SK-N-SH (cell line): ENCODE measurements around the gene KNCN. TPM values are rescaled to one million over a fixed set of nuclear protein-coding genes. Genes with fewer than 3 reads are reported as not detected.

ENCODE experiments used
- CTCF ChIA-PET: fragments of 300-600, 350-600 bp; formaldehyde crosslinking; extraction: SDS; loops from one replicate; lab custom pipeline; 2021; lab: Yijun Ruan, JAX
- POLR2A ChIA-PET: fragments of 350-600 bp; sonication (Branson Sonifier 250); formaldehyde crosslinking; extraction: SDS; loops from one replicate; lab custom pipeline; 2020; ENCODE audit warnings: antibody characterized with exemption, inconsistent platforms; lab: Yijun Ruan, JAX
- DNase-seq: peaks from one replicate; pipeline ENCODE4 v3.0.0; 2012
- H2AFZ ChIP-seq: fragments of 200-600 bp; sonication (generic); 2 replicates; pipeline ENCODE4 v1.8.1; 2016; ENCODE audit warnings: antibody characterized with exemption, mild to moderate bottlenecking, low read depth
- H3F3A ChIP-seq: fragments of 200-600 bp; sonication (generic); replicated peaks from 2 replicates; pipeline ENCODE3; 2016; ENCODE audit warnings: antibody characterized with exemption, mild to moderate bottlenecking; ENCODE audit not compliant: insufficient read depth
- H3K27ac ChIP-seq, 2 experiments: fragments of 200-500 bp in 1 of 2; fragments of 200-600 bp in 1 of 2; sonication (Bioruptor generic) in 1 of 2; sonication (generic), shearing (Covaris generic) in 1 of 2; 2 replicates each; pipeline versions ENCODE4 v1.5.1 to v1.6.1; 2014 to 2016; ENCODE audit warnings: low read depth in 2 of 2, inconsistent platforms in 1 of 2, low read length in 1 of 2, mild to moderate bottlenecking in 1 of 2, mixed read lengths in 1 of 2
- H3K27me3 ChIP-seq: fragments of 200-600 bp; sonication (generic), shearing (Covaris generic); 2 replicates; pipeline ENCODE4 v1.6.1; 2016; ENCODE audit warnings: mixed run types; ENCODE audit not compliant: insufficient read depth
- H3K36me3 ChIP-seq, 2 experiments: fragments of 200-500 bp in 1 of 2; fragments of 200-600 bp in 1 of 2; sonication (Bioruptor generic) in 1 of 2; sonication (generic) in 1 of 2; replicated peaks in 1 of 2; 2 replicates each; pipeline versions ENCODE3 to v1.5.1; 2014 to 2016; ENCODE audit warnings: low read length in 1 of 2, mild to moderate bottlenecking in 1 of 2; ENCODE audit not compliant: insufficient read depth in 2 of 2, control insufficient read depth in 1 of 2
- H3K4me1 ChIP-seq, 2 experiments: fragments of 200-500 bp in 1 of 2; fragments of 200-600 bp in 1 of 2; sonication (Bioruptor generic) in 1 of 2; sonication (generic), shearing (Covaris generic) in 1 of 2; 2 replicates each; pipeline versions ENCODE4 v1.5.1 to v1.6.1; 2014 to 2016; ENCODE audit warnings: low read depth in 1 of 2, low read length in 1 of 2, mixed run types in 1 of 2; ENCODE audit not compliant: insufficient read depth in 2 of 2, control insufficient read depth in 1 of 2
- H3K4me2 ChIP-seq: fragments of 200-600 bp; sonication (generic), shearing (Covaris generic); 2 replicates; pipeline ENCODE4 v1.6.1; 2017; ENCODE audit warnings: mixed run types
- H3K4me3 ChIP-seq, 2 experiments: fragments of 200-500 bp in 1 of 2; fragments of 200-600 bp in 1 of 2; sonication (Bioruptor generic) in 1 of 2; sonication (generic), shearing (Covaris generic) in 1 of 2; 2 replicates each; pipeline versions ENCODE4 v1.5.1 to v1.8.1; 2014 to 2016; ENCODE audit warnings: low read depth in 2 of 2, inconsistent platforms in 1 of 2, low read length in 1 of 2, mild to moderate bottlenecking in 1 of 2, mixed read lengths in 1 of 2, moderate library complexity in 1 of 2
- H3K79me2 ChIP-seq: fragments of 200-600 bp; sonication (generic); 2 replicates; pipeline ENCODE4 v1.8.1; 2017; ENCODE audit warnings: mild to moderate bottlenecking; ENCODE audit not compliant: insufficient read depth
- H3K9ac ChIP-seq: fragments of 200-600 bp; sonication (generic); 2 replicates; pipeline ENCODE4 v1.6.1; 2017; ENCODE audit warnings: mixed run types
- H3K9me2 ChIP-seq: fragments of 200-600 bp; sonication (generic); 2 replicates; pipeline ENCODE4 v1.6.1; 2017; ENCODE audit warnings: mixed run types
- H3K9me3 ChIP-seq: fragments of 200-600 bp; sonication (generic); 2 replicates; pipeline ENCODE4 v1.6.1; 2017; ENCODE audit warnings: mixed run types, mild to moderate bottlenecking, moderate library complexity
- H4K20me1 ChIP-seq: fragments of 200-600 bp; sonication (generic); 2 replicates; pipeline ENCODE4 v1.6.1; 2017; ENCODE audit warnings: mild to moderate bottlenecking, mixed run types; ENCODE audit not compliant: insufficient read depth
- EP300 ChIP-seq, 2 experiments: IDR thresholded peaks; 2 replicates each; pipeline versions ENCODE4 v1.4.0 to v1.6.1; 2012; ENCODE audit warnings: borderline replicate concordance in 1 of 2, low read depth in 1 of 2, low read length in 1 of 2
- EZH2phosphoT487 ChIP-seq: fragments of 200-600 bp; sonication (generic); IDR thresholded peaks from 2 replicates; pipeline ENCODE4 v1.6.1; 2017; ENCODE audit warnings: low read depth, mixed run types, mild to moderate bottlenecking, antibody characterized with exemption, moderate library complexity, borderline replicate concordance
- FOSL2 ChIP-seq: IDR thresholded peaks from 2 replicates; pipeline ENCODE4 v1.4.0; 2012; ENCODE audit warnings: low read depth, mild to moderate bottlenecking, moderate library complexity, borderline replicate concordance
- GATA2 ChIP-seq: sonication (generic); formaldehyde crosslinking; IDR thresholded peaks from 2 replicates; pipeline ENCODE4 v1.5.0; 2020; ENCODE audit warnings: mild to moderate bottlenecking, missing genetic modification reagents
- MEF2A ChIP-seq: IDR thresholded peaks from 2 replicates; pipeline ENCODE4 v1.4.0; 2012; ENCODE audit warnings: low read depth, borderline replicate concordance
- NFIC ChIP-seq: IDR thresholded peaks from 2 replicates; pipeline ENCODE4 v1.4.0; 2012; ENCODE audit warnings: borderline replicate concordance
- NRF1 ChIP-seq: IDR thresholded peaks from 2 replicates; pipeline ENCODE4 v1.6.1; 2012; ENCODE audit warnings: low read depth, mild to moderate bottlenecking, low read length
- PBX3 ChIP-seq: IDR thresholded peaks from 2 replicates; pipeline ENCODE4; 2012
- POLR2AphosphoS5 ChIP-seq: IDR thresholded peaks from 2 replicates; pipeline ENCODE4 v1.6.1; 2012; ENCODE audit warnings: low read depth, low read length
- REST ChIP-seq: IDR thresholded peaks from 2 replicates; pipeline ENCODE4 v1.6.1; 2012; ENCODE audit warnings: mild to moderate bottlenecking, low read depth, low read length, moderate library complexity
- SIN3A ChIP-seq: IDR thresholded peaks from 2 replicates; pipeline ENCODE4 v1.6.1; 2012; ENCODE audit warnings: low read depth, mild to moderate bottlenecking, low read length, moderate library complexity, borderline replicate concordance
- TAF1 ChIP-seq: IDR thresholded peaks from 2 replicates; pipeline ENCODE4 v1.6.1; 2012; ENCODE audit warnings: low read depth, mild to moderate bottlenecking, low read length, moderate library complexity, borderline replicate concordance
- TCF12 ChIP-seq: IDR thresholded peaks from 2 replicates; pipeline ENCODE4 v1.4.0; 2012
- TEAD4 ChIP-seq: IDR thresholded peaks from 2 replicates; pipeline ENCODE4 v1.4.0; 2012; ENCODE audit warnings: mild to moderate bottlenecking, borderline replicate concordance; ENCODE audit not compliant: insufficient read depth
- WGBS: methylation state at CpG from one replicate; pipeline ENCODE4 v1.1.6; 2017; ENCODE audit warnings: low lambda C conversion rate; 5-methylcytosine and 5-hydroxymethylcytosine counted together
- polyA plus RNA-seq, 3 experiments: library from polyadenylated mRNA; depleted of rRNA; stranded (reverse); fragments of >200 nt; gene quantifications; 2 replicates each; pipeline ENCODE4 v1.2.3, GENCODE V29; 2012
- TF ChIP-seq, protein P1 (sequence below): IDR thresholded peaks from 2 replicates; pipeline ENCODE4 v1.4.0; 2012; ENCODE audit warnings: low read depth
- TF ChIP-seq, protein P2 (sequence below): IDR thresholded peaks from 2 replicates; pipeline ENCODE4 v1.4.0; 2012; ENCODE audit warnings: low read depth, borderline replicate concordance

KNCN gene
- polyA plus RNA-seq, 1 of the 3 experiments (the other 2 are of a cell fraction) = not detected

DNA sequence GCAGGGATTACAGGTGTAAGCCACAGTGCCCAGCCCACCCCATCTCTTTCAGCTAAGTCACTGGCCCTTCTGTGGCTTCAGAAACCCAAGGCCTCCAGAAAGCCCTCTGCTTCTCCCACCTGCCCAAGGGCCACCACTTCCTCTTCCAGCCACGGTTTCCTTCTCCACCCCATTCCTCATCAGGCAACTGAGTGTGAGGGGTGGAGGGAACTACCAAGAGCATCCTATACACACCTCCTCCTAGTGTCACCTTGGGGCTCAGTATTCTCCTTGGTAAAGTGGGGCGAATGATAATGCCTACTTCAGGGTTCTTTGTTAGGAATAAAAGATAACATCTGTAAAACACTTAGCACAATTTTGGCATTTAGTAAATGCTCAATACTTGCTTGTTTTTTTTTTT lies 30.0 kb downstream of the KNCN start (continued):
- TF ChIP-seq PBX3 = no peak
- no peak for TF ChIP-seq POLR2AphosphoS5
- no peak for TF ChIP-seq NRF1
- no peak for TF ChIP-seq MEF2A
- TF ChIP-seq TCF12 = no peak
- no peak for TF ChIP-seq EZH2phosphoT487

DNA sequence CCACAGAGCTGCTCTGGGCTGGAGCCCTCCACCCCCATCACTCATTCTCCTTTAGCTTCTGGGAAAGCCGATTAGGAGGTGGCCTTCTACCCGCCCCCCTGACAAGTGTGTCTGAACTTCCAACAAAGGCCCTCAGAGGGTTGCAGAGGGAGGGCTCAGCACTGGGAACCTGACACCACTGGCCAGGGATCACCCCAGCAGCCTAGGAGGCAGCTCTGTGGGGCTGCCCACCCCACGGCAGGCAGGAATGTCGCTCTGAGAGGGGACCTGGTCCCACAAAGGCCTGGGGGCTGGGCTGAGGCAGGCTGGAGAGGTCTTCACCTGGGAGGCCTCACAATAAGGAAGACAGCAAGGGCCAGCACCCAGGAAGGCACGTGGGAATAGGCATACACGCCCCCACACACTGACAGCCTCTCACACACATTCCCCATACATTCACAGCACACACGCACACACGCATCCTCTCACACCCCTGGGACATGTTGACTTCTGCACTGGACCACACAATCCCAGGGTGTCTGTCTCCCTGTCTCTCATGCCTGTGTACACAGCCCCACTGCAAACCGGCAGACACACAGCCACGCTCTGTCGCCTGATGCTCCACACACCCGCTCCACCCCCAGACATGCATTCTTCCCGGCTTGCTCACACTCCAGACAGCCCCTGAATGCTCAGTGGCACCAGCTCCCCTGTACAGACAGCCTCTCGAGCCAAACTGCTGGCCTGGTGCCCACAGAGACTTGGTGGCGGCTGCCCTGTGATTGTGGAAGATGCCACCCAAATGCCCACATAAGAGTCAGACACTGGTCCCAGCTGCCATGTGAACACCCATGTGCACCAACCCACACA lies 31.2 kb downstream of the KNCN start:
- H3K79me2 ChIP-seq = no peaks in the 10 kb centered on the region
- ChIA-PET CTCF (interaction anchor here (0.9 to 5.9 kb wide), 10 partner anchors 8 to 78 kb away, joined by 3 to 38 read pairs (median 6); no protein-coding TSS in a partner anchor), POLR2A (no interaction called here)
- H3K4me3 ChIP-seq = no peak overlapping the region
- H3K9ac ChIP-seq = no peak overlapping the region
- no peaks in the 10 kb centered on the region for H3K9me2 ChIP-seq
- H3K27me3 ChIP-seq = no peaks in the 10 kb centered on the region
- DNase-seq = no peak
- peaks cover 27% of the 10 kb centered on the region for H3F3A ChIP-seq
- no peaks in the 10 kb centered on the region for H3K9me3 ChIP-seq
- TF ChIP-seq TEAD4 = peak; percentile 65; the same call in 1 of the 2 replicates
- peak; percentile 80 for TF ChIP-seq NFIC
- TF ChIP-seq GATA2 = no peak
- TF ChIP-seq FOSL2 = peak; percentile 74; the same call in 1 of the 2 replicates
- TF ChIP-seq EP300 (IDR thresholded peaks at IDR 0.05; ENCODE audit: borderline replicate concordance in 1 of 2, low read depth in 1 of 2, low read length in 1 of 2) = peak in 1 of 2 experiments; percentile 56; a peak in 1 of 4 replicates
- TF ChIP-seq TCF12 = peak; percentile 76
- TF ChIP-seq REST = no peak
- TF ChIP-seq SIN3A = peak; percentile 57; the same call in 1 of the 2 replicates
- TF ChIP-seq PBX3 = peak; percentile 51
- TF ChIP-seq TAF1 = peak; percentile 11; the same call in 1 of the 2 replicates
- TF ChIP-seq MEF2A = no peak
- TF ChIP-seq, protein P1, sequence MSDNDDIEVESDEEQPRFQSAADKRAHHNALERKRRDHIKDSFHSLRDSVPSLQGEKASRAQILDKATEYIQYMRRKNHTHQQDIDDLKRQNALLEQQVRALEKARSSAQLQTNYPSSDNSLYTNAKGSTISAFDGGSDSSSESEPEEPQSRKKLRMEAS = peak; percentile 83; the same call in 1 of the 2 replicates
- TF ChIP-seq, protein P2, sequence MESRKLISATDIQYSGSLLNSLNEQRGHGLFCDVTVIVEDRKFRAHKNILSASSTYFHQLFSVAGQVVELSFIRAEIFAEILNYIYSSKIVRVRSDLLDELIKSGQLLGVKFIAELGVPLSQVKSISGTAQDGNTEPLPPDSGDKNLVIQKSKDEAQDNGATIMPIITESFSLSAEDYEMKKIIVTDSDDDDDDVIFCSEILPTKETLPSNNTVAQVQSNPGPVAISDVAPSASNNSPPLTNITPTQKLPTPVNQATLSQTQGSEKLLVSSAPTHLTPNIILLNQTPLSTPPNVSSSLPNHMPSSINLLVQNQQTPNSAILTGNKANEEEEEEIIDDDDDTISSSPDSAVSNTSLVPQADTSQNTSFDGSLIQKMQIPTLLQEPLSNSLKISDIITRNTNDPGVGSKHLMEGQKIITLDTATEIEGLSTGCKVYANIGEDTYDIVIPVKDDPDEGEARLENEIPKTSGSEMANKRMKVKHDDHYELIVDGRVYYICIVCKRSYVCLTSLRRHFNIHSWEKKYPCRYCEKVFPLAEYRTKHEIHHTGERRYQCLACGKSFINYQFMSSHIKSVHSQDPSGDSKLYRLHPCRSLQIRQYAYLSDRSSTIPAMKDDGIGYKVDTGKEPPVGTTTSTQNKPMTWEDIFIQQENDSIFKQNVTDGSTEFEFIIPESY = no peak
- WGBS = 19% methylated on average over 13 of the region's 15 CpGs
- H3K36me3 ChIP-seq = no peaks in the 10 kb centered on the region
- no peak overlapping the region; the same call in 1 of the 2 replicates for H2AFZ ChIP-seq
- peak overlapping the region; percentile 62 for H3K4me2 ChIP-seq
- H3K4me1 ChIP-seq = peaks cover 12 to 39% of the 10 kb centered on the region in 2 experiments; a peak in 3 of 4 replicates
- no peaks in the 10 kb centered on the region for H4K20me1 ChIP-seq
- H3K27ac ChIP-seq = peak overlapping the region in 1 of 2 experiments; percentile 51; a peak in 2 of 4 replicates
